ENCODE data around the gene RANBP3.

- TF ChIP-seq EZH2phosphoT487 (IDR thresholded peaks at IDR 0.05; ENCODE audit: insufficient read depth, low read depth) (no peak), EZH2 (IDR thresholded peaks at IDR 0.05; ENCODE audit: insufficient read depth, poor library complexity, severe bottlenecking) (no peak)
Observed at GRCh38 chr19:5972355-5972731, 5.6 kb downstream of the RANBP3 start.
